ENCODE data around the gene TRIM41.

Gene TRIM41

GRCh38 chr5:181221105-181221791, 1.8 kb upstream of the TRIM41 start:
- no peak for DNase-seq (ENCODE audit: low read depth)
- TF ChIP-seq CTCF (IDR thresholded peaks at IDR 0.05; ENCODE audit: low read length, missing control alignments): no peak

GRCh38 chr5:181221792-181222629, 1.1 kb upstream of the TRIM41 start:
- no peak for TF ChIP-seq CTCF (IDR thresholded peaks at IDR 0.05; ENCODE audit: low read length, missing control alignments)
- peak; percentile 92 for DNase-seq (ENCODE audit: low read depth)
- peak overlapping the region; percentile 89 for H3K4me3 ChIP-seq (replicated peaks; ENCODE audit: low read depth, low read length)

More at GRCh38 chr5:181221105-181221791, 1.8 kb upstream of the TRIM41 start:
- H3K4me3 ChIP-seq (replicated peaks; ENCODE audit: low read depth, low read length): peak overlapping the region; percentile 89

GRCh38 chr5:181222630-181223057, 437 bp upstream of the TRIM41 start:
- no peak for DNase-seq (ENCODE audit: low read depth)
- peak overlapping the region; percentile 89 for H3K4me3 ChIP-seq (replicated peaks; ENCODE audit: low read depth, low read length)
- TF ChIP-seq CTCF (IDR thresholded peaks at IDR 0.05; ENCODE audit: low read length, missing control alignments): no peak

- H3K4me3 ChIP-seq (replicated peaks; ENCODE audit: low read depth, low read length): peak overlapping the region; percentile 89
- DNase-seq (ENCODE audit: low read depth): no peak
- TF ChIP-seq CTCF (IDR thresholded peaks at IDR 0.05; ENCODE audit: low read length, missing control alignments): no peak
These were observed 778 bp downstream of the TRIM41 start for GRCh38 chr5:181223729-181224389.

GRCh38 chr5:181224390-181225229, 1.5 kb downstream of the TRIM41 start:
- peak overlapping the region; percentile 89 for H3K4me3 ChIP-seq (replicated peaks; ENCODE audit: low read depth, low read length)
- no peak for DNase-seq (ENCODE audit: low read depth)
- TF ChIP-seq CTCF (IDR thresholded peaks at IDR 0.05; ENCODE audit: low read length, missing control alignments): no peak

- DNase-seq (ENCODE audit: low read depth): no peak
- no peak overlapping the region for H3K4me3 ChIP-seq (replicated peaks; ENCODE audit: low read depth, low read length)
- no peak for TF ChIP-seq CTCF (IDR thresholded peaks at IDR 0.05; ENCODE audit: low read length, missing control alignments)
These were observed 6.9 kb downstream of the TRIM41 start for GRCh38 chr5:181229996-181230395.

Measured in fibroblast of pulmonary artery (primary cell).